ENCODE results near the gene MAGEA1. TPM values are rescaled to one million over a fixed set of nuclear protein-coding genes. Genes with fewer than 3 reads are reported as not detected.
"Not testable (repeated sequence)": the region's sequence is repeated elsewhere in the genome, so short reads cannot be mapped to it uniquely, and the experiment has no call there.

MAGEA1 gene
- total RNA-seq (under 1 TPM in 1 of 6 donors, not detected in 5; 0.13 TPM), polyA plus RNA-seq (not detected)

GRCh38 chrX:153179131-153179530, at the start of gene MAGEA1:
MAGEA1 (plus strand) TSS chrX:153179284; CDS start chrX:153182390, 3,106 bp downstream.
- no peak for TF ChIP-seq CTCF (IDR thresholded peaks at IDR 0.05)
- Histone ChIP-seq H3K27me3 (no peaks in the 10 kb centered on the region), H3K27ac (no peak within 1 kb of the TSS), H3K9me3 (no peaks in the 10 kb centered on the region), H3K4me1 (no peaks in the 10 kb centered on the region), H3K36me3 (no peaks in the 10 kb centered on the region), H3K4me3 (no peak within 1 kb of the TSS)
- FAIRE-seq (no peak), DNase-seq (peak in 1 of 6 donors; percentile 34), ATAC-seq (no peak)
- intact Hi-C loops (cut with DNase I) = no loop called here
- 82 to 86% methylated on average over 17 to 19 of the region's 19 CpGs for WGBS, 2 donors

- H3K4me3 ChIP-seq; H3K9me3 ChIP-seq; intact Hi-C loops (cut with DNase I); H3K27ac ChIP-seq; H3K27me3 ChIP-seq; ATAC-seq; DNase-seq; H3K4me1 ChIP-seq; FAIRE-seq; H3K36me3 ChIP-seq: not testable (repeated sequence)
- no CpG with 5 or more reads among the region's 12 CpGs for WGBS, 2 donors
Measured at GRCh38 chrX:153132924-153133323, 46.2 kb upstream of the MAGEA1 start.

- FAIRE-seq = peak; percentile 93
- H3K36me3 ChIP-seq = not testable (repeated sequence)
Measured at GRCh38 chrX:153139074-153139473, 40.0 kb upstream of the MAGEA1 start.

GRCh38 chrX:153146288-153146687, 32.8 kb upstream of the MAGEA1 start:
- 45 to 68% methylated on average over 1 of the region's 7 CpGs for WGBS, 2 donors
- H3K36me3 ChIP-seq; H3K27ac ChIP-seq; FAIRE-seq; ATAC-seq; intact Hi-C loops (cut with DNase I); H3K9me3 ChIP-seq; H3K4me1 ChIP-seq; DNase-seq; H3K4me3 ChIP-seq: not testable (repeated sequence)
- H3K27me3 ChIP-seq = peaks cover 0 to 13% (median 0%) of the 10 kb centered on the region in 4 donors

More at GRCh38 chrX:153139074-153139473, 40.0 kb upstream of the MAGEA1 start:
- H3K4me1 ChIP-seq; H3K27ac ChIP-seq; intact Hi-C loops (cut with DNase I); DNase-seq; H3K4me3 ChIP-seq; H3K27me3 ChIP-seq; H3K9me3 ChIP-seq: not testable (repeated sequence)
- WGBS, 2 donors = no CpG with 5 or more reads among the region's 4 CpGs
- peak in 3 of 4 donors; percentile 61 to 80 (median 76) for ATAC-seq

- H3K36me3 ChIP-seq = no peaks in the 10 kb centered on the region
- H3K9me3 ChIP-seq = no peaks in the 10 kb centered on the region
- no peak overlapping the region for H3K4me3 ChIP-seq
- WGBS, 2 donors = 57 to 72% methylated on average over 3 of the region's 3 CpGs
- H3K4me1 ChIP-seq = no peaks in the 10 kb centered on the region
- peak; percentile 86 for FAIRE-seq
- DNase-seq = no peak
- no peak for TF ChIP-seq CTCF (IDR thresholded peaks at IDR 0.05)
- no peak for ATAC-seq
- no peak overlapping the region for H3K27ac ChIP-seq
- peaks cover 0 to 56% (median 11%) of the 10 kb centered on the region in 4 donors for H3K27me3 ChIP-seq
- intact Hi-C loops (cut with DNase I) = no loop called here
Measured at GRCh38 chrX:153153516-153153915, 25.6 kb upstream of the MAGEA1 start.

GRCh38 chrX:153157450-153157849, 21.6 kb upstream of the MAGEA1 start:
- no peaks in the 10 kb centered on the region for H3K4me1 ChIP-seq
- no peak for FAIRE-seq

More at GRCh38 chrX:153157450-153157849, 21.6 kb upstream of the MAGEA1 start:
- ATAC-seq (no peak), DNase-seq (no peak)
- H3K9me3 ChIP-seq = no peaks in the 10 kb centered on the region
- H3K27ac ChIP-seq = no peak overlapping the region
- intact Hi-C loops (cut with DNase I) = no loop called here
- TF ChIP-seq CTCF (IDR thresholded peaks at IDR 0.05) = no peak
- no peak overlapping the region for H3K4me3 ChIP-seq
- WGBS, 2 donors = 32 to 33% methylated on average over 5 of the region's 5 CpGs
- H3K36me3 ChIP-seq = no peaks in the 10 kb centered on the region
- H3K27me3 ChIP-seq = peaks cover 0 to 43% (median 11%) of the 10 kb centered on the region in 4 donors
